GM04503 (cell line): ENCODE results near the gene TDG.
A peak's percentile ranks its signal among the peaks of the same experiment; 100 is the strongest.
"Not testable (repeated sequence)": the region's sequence is repeated elsewhere in the genome, so short reads cannot be mapped to it uniquely, and the experiment has no call there.

Source experiments
- DNase-seq: peaks from one replicate; pipeline ENCODE4 v3.0.0-alpha.2; 2012; ENCODE audit warnings: low read depth

The TDG gene

DNA sequence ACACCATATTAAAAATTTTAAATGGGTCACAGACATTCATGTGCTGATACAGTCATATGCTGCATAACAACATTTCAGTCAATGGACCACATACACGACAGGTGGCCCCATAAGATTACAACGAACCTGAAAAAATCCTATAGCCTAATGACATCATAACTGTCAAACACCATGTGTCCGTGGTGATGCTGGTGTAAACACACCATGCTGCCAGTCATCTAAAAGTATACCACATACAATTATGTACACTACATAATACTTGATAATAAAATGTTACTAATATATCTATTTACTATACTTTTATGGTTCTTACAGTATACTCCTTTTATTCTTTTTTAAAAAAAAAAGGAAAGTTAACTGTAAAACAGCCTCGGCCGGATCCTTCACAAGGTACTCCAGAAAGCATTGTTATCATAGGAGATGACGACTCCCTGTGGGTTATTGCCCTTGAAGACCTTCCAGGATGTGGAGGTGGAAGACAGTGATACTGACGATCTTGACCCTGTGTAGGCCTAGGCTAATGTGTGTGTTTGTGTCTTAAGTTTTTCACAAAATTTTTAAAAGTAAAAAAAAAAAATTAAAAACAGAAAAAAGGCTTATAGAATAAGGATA lies 5.0 kb upstream of the TDG start:
- no peak for DNase-seq

GRCh38 chr12:103962493-103962892 lies 3.2 kb upstream of the TDG start:
- DNase-seq: no peak

DNA sequence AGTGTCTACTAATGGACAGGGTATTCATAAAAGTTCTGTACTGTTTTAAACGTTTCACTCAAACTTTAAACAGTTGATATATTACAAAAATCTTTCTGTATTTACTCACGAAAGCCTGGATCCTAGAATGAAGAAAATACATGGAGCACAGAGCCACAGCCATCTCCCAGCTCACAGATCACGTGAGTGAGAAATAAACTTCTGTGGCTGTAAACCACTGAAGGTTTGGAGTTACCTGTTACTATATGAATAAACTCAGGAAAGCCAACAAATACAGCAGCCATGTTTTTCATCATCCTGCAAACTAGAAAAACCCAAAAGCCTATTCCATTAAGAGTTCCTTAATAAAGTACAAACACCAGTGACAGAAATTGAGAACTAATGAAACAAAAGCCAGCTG lies 867 bp upstream of the TDG start:
- no peak for DNase-seq

GRCh38 chr12:103965255-103965589 lies 450 bp upstream of the TDG start:
- DNase-seq: no peak

GRCh38 chr12:103966736-103967135 lies 1.1 kb downstream of the TDG start:
- no peak for DNase-seq

DNA sequence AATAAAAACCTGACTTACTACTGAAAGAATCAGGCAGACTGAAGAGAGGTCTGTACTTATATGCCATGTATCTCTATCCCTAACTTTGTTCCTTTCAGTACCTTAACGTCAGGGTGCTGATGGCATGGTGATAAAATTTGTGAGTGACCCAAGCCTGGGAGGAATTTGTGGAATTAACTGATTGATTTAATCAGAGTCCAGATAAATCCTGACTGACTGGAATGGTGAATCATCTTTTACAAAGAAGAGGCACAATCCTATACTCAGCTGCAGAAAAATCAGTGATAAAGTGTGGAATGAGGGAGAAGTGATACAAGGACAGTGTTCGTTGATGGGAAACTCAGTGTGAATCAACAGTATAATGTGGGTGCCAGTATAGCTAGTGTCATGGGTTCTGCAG lies 3.7 kb downstream of the TDG start:
- peak; percentile 27 for DNase-seq

GRCh38 chr12:103973909-103974308 lies 8.2 kb downstream of the TDG start:
- no peak for DNase-seq

- DNase-seq: no peak
These were observed 9.7 kb downstream of the TDG start for GRCh38 chr12:103975368-103975767.

GRCh38 chr12:103978384-103978982 lies 12.8 kb downstream of the TDG start:
- no peak for DNase-seq

DNA sequence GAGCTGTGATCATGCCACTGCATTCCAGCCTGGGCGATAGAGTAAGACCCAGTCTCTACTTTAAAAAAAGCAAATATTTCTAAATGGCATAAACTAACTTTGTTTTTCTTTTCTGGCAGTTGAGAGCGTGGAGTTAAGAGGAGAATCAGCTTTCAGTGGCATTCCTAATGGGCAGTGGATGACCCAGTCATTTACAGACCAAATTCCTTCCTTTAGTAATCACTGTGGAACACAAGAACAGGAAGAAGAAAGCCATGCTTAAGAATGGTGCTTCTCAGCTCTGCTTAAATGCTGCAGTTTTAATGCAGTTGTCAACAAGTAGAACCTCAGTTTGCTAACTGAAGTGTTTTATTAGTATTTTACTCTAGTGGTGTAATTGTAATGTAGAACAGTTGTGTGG lies 21.2 kb downstream of the TDG start:
- peak; percentile 64 for DNase-seq

- no peak for DNase-seq
These were observed 28.6 kb downstream of the TDG start for GRCh38 chr12:103994235-103994634.

GRCh38 chr12:103996595-103996994 lies 30.9 kb downstream of the TDG start:
- no peak for DNase-seq

DNA sequence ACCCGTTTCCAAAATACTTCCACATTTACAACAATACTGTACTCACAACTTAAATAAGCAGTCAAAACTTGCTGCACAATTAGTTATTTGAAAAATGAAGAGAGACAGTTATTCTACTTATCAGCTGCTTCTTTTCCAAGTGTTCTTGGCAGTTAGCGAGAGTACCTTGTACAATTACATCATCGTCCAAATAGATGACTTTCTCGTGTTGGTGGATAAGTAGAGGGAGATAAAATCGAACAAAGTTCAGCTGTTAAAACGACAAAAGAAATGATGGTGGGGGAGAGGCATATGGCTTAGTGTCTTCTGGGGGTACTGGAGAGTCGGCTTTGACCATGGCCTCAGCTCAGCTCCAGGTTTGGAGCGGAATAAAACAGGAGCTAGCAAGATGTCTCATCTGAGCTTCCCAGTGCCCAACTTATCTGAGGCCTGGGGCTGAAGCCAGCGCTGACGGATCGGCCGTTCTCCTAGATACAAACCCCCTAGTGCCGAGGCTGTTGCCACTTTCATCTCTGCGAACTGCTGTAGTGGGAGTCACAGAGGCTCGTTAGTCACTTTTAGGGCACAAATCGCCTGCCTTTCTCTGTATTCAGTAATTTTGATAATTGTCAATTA lies 31.7 kb downstream of the TDG start:
- no peak for DNase-seq

GRCh38 chr12:103998976-103999375 lies 33.3 kb downstream of the TDG start:
- no peak for DNase-seq

DNA sequence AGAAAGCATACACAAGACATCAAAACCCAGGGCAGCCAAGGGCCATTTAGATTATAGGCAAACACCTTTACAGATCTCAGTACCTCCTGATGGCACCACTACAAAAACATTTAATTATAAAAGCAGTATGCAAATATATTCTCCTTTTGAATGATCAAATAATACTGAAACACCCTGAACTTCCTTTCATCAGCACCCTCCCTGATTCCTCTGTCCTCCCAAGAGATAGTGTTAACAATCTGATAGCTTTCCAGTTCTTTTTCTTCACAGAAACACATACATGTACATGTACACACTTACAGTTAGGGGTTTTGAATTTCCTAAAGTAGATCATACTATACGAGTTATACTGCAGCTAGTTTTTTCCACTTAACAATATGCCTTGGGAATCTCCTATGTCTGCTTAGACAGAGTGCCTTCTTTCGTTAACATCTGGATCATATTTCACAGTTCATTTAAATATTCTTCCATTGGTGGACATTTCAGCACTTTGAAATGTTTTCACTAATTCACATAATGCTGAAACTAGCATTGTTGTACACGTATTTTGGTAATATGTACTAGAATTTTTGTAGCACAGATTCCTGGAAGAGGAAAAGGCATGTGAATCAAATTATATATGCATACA lies 35.2 kb downstream of the TDG start:
- DNase-seq: no peak

GRCh38 chr12:104002686-104003085 lies 37.0 kb downstream of the TDG start:
- DNase-seq: no peak

DNA sequence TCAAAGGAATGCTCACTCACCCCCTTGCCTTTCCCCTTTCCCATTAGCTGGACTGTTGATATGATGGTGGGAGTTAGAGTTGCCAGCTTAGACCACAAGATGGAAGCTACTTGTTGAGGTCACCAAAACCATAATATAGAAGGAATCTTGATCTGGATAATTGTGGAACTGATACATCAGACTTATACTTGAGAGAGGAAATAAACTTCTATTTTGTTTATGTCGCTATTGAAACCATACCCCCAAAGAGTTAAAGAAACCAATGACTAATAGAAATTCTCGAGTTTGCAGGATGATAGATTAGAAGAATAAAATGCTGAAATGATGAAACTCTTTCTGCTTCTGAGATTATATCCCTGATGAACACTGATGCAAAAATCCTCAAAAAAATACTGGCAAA lies 37.9 kb downstream of the TDG start:
- DNase-seq: no peak

GRCh38 chr12:104006929-104007328 lies 41.3 kb downstream of the TDG start:
- no peak for DNase-seq

DNA sequence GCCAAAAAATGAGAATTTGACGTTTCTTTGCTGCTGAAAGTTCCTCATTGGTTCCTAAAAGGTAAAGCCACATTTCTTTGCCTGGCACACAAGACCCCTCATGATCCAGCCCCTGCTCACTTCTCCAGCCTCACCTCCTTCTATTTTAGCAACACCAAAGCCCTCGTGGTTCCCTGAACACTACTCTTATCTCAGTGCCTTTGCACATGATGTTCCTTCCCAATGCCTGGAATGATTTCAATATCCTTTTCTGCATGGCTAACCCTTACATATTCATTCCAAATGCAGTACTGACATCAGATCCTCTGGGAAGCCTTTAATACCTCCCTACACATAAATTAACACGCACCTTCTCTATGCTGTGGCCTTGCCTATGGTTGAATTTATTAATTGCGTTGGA lies 44.4 kb downstream of the TDG start:
- no peak for DNase-seq

DNA sequence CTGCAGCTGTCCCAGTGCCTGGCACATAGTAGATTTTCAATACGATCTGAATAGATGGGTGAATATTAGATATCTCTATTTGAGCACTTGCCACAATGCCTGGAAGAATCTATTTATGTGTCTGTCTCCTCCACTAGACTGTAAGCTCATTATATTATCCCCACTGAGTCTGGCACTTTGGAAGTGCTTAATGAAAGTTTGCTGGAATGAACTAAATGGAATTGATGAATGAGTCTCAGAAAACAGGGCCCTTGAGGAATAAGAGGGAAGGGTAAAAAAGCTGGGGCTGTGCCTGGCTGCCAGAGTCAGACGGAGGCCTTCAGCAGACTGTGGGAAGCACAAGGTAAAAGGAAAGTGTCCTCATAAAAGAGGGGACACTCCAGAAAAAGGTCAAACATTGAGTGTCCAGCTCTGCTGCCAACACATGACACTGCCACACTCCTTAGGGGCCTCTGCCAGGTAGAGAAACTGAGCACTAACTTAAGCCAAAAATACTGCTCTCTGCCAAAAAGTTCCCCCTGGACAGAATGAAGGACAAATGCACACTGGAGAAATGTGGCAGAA lies 45.0 kb downstream of the TDG start:
- no peak for DNase-seq

DNA sequence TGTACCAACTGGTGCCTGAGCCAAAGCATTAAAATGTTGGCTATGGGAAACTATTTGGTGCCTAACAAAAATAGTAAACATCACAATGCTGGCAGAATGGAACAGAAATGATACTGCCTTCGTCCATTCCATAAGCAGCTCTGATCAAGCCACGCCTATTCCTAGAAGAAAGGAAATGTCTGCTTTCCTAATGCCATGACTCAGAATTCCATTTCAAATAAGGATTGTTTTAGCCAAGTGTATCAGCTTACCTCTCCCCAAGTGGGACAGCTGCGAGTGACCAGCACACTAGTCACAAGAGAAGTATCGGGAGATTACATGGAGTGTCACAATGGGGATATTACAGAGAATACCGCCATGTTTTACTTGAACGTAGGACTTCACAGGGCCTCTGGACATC lies 45.6 kb downstream of the TDG start:
- DNase-seq: peak; percentile 69

GRCh38 chr12:104012331-104012730 lies 46.7 kb downstream of the TDG start:
- no peak for DNase-seq

DNA sequence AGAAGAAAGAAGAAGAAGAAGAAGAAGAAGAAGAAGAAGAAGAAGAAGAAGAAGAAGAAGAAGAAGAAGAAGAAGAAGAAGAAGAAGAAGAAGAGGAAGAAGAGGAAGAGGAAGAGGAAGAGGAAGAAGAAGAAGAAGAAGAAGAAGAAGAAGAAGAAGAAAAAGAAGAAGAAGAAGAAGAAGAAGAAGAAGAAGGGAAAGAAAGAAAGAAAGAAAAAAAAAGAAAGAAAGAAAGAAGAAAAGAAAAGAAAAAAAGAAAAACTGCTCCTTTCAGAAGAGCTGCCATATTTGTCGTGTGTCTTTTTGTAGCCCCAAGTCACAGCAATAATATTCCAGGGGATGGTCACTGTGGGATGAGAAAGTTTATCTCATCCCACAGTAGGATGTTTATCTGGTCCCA lies 56.2 kb downstream of the TDG start:
- DNase-seq: not testable (repeated sequence)
